ENCODE measurements around the gene EYA3. TPM values are rescaled to one million over a fixed set of nuclear protein-coding genes. Genes with fewer than 3 reads are reported as not detected.

Gene EYA3
- total RNA-seq: 12.4 and 14.3 TPM in 2 replicates

GRCh38 chr1:28088168-28088961 is at the start of gene EYA3:
TSS of gene EYA3 (minus strand) at chr1:28088610. CDS start at chr1:28058026, 30,584 bp downstream.

GRCh38 chr1:27959792-27960603 is 128.4 kb downstream of the EYA3 start, which contains the start of gene XKR8:
TSS of gene XKR8 (plus strand) at chr1:27959973. CDS start at chr1:27960070, 97 bp downstream.

GRCh38 chr1:27934818-27935549 is 153.4 kb downstream of the EYA3 start, which contains the start of gene SMPDL3B:
TSS of gene SMPDL3B (plus strand) at chr1:27935000. CDS start at chr1:27935184, 184 bp downstream.

Other genes with a start within 250 kb of the EYA3 start
- 5.2 and 15.4 TPM in 2 replicates for gene THEMIS2, start 216.1 kb downstream of the EYA3 start, total RNA-seq
- gene RPA2, start 174.0 kb downstream of the EYA3 start, total RNA-seq: 23.7 and 27.6 TPM in 2 replicates
- gene SMPDL3B, start 153.6 kb downstream of the EYA3 start, total RNA-seq: 0.17 TPM in 1 of 2 replicates, not detected in the other
- gene XKR8, start 128.6 kb downstream of the EYA3 start, total RNA-seq: 7.4 and 8.9 TPM in 2 replicates
- gene PTAFR, start 88.1 kb upstream of the EYA3 start, total RNA-seq: under 0.01 and 0.15 TPM in 2 replicates
- gene DNAJC8, start 144.4 kb upstream of the EYA3 start, total RNA-seq: 54.3 and 92.9 TPM in 2 replicates
- gene ATP5IF1, start 147.5 kb upstream of the EYA3 start, total RNA-seq: 86.5 and 192 TPM in 2 replicates
- 23.6 and 49.3 TPM in 2 replicates for gene SESN2, start 170.9 kb upstream of the EYA3 start, total RNA-seq
- 29.1 and 29.5 TPM in 2 replicates for gene MED18, start 240.4 kb upstream of the EYA3 start, total RNA-seq

Measured in smooth muscle cell of trachea (primary cell).